CD8-positive, alpha-beta memory T cell (primary cell): ENCODE measurements around the gene REC114. TPM values are rescaled to one million over a fixed set of nuclear protein-coding genes. Genes with fewer than 3 reads are reported as not detected.

ENCODE experiments used
- CTCF ChIA-PET: fragments of 350-600 bp; sonication (Branson Sonifier 250); formaldehyde crosslinking; loops from one replicate; lab custom pipeline; 2021; ENCODE audit warnings: antibody characterized with exemption; lab: Charles Lee
- POLR2A ChIA-PET: fragments of 350-600 bp; sonication (Branson Sonifier 250); formaldehyde crosslinking; loops from one replicate; lab custom pipeline; 2021; ENCODE audit warnings: antibody characterized with exemption; lab: Charles Lee
- DNase-seq, 5 donors: peaks; one replicate each; pipeline versions ENCODE4 v3.0.0 to v3.0.0-alpha.2; 2020 to 2022; ENCODE audit warnings: mixed read lengths in 1 of 5
- H3K27ac ChIP-seq: one replicate; pipeline ENCODE4 v1.7.0; 2013; ENCODE audit warnings: low read depth, mild to moderate bottlenecking, low read length, moderate library complexity
- H3K27me3 ChIP-seq: 2 replicates; pipeline ENCODE4 v1.7.0; 2013; ENCODE audit warnings: low read length, mild to moderate bottlenecking; ENCODE audit not compliant: insufficient read depth, poor library complexity, severe bottlenecking
- H3K36me3 ChIP-seq: 2 replicates; pipeline ENCODE4 v1.7.0; 2013; ENCODE audit warnings: mild to moderate bottlenecking, low read length, moderate library complexity; ENCODE audit not compliant: insufficient read depth
- H3K4me1 ChIP-seq: 2 replicates; pipeline ENCODE4 v1.7.0; 2013; ENCODE audit warnings: mild to moderate bottlenecking, low read length, moderate library complexity; ENCODE audit not compliant: insufficient read depth
- H3K4me3 ChIP-seq: 2 replicates; pipeline ENCODE4 v1.7.0; 2013; ENCODE audit warnings: mild to moderate bottlenecking, low read length
- H3K9me3 ChIP-seq: 2 replicates; pipeline ENCODE4 v1.7.0; 2013; ENCODE audit warnings: mild to moderate bottlenecking, low read length
- H3K27ac Mint-ChIP-seq, 8 donors: one replicate each; pipeline ENCODE4 v1.8.0; 2020 to 2021; ENCODE audit warnings: mixed read lengths in 8 of 8, mild to moderate bottlenecking in 6 of 8, inconsistent platforms in 3 of 8, moderate library complexity in 3 of 8
- H3K27me3 Mint-ChIP-seq, 2 donors: one replicate each; pipeline ENCODE4 v1.8.0; 2020 to 2021; ENCODE audit warnings: mixed read lengths in 2 of 2, mild to moderate bottlenecking in 1 of 2, moderate library complexity in 1 of 2
- H3K36me3 Mint-ChIP-seq, 3 donors: one replicate each; pipeline ENCODE4 v1.8.0; 2020 to 2021; ENCODE audit warnings: mixed read lengths in 3 of 3, inconsistent platforms in 1 of 3, mild to moderate bottlenecking in 1 of 3
- H3K4me1 Mint-ChIP-seq, 3 donors: one replicate each; pipeline ENCODE4 v1.8.0; 2020 to 2021; ENCODE audit warnings: mixed read lengths in 3 of 3, inconsistent platforms in 1 of 3, mild to moderate bottlenecking in 1 of 3
- H3K4me3 Mint-ChIP-seq, 7 donors: one replicate each; pipeline ENCODE4 v1.8.0; 2020 to 2021; ENCODE audit warnings: mixed read lengths in 7 of 7, mild to moderate bottlenecking in 6 of 7, moderate library complexity in 4 of 7, inconsistent platforms in 2 of 7
- H3K9me3 Mint-ChIP-seq, 5 donors: one replicate each; pipeline ENCODE4 v1.8.0; 2020 to 2022; ENCODE audit warnings: mixed read lengths in 5 of 5, mild to moderate bottlenecking in 3 of 5, moderate library complexity in 2 of 5, inconsistent platforms in 1 of 5
- polyA plus RNA-seq: library from polyadenylated mRNA; unstranded; fragments of 300-500 nt; fragmentation: Illumina TruSeq; gene quantifications from one replicate; pipeline ENCODE4 v1.2.3, GENCODE V29; 2021
- total RNA-seq, 2 experiments: library from RNA; stranded (reverse); gene quantifications; one replicate each; pipeline ENCODE4 v1.2.3, GENCODE V29; 2021

The REC114 gene
- total and polyA plus RNA-seq, 3 experiments from 2014 or later, result not detected

- Mint-ChIP-seq H3K4me1 (peaks cover 28 to 37% (median 29%) of the 10 kb centered on the region in 3 donors), H3K27me3 (no peaks in the 10 kb centered on the region), H3K27ac (peak overlapping the region in 1 of 8 donors; percentile 8), H3K9me3 (no peaks in the 10 kb centered on the region), H3K4me3 (peak overlapping the region in 1 of 7 donors; percentile 0), H3K36me3 (peaks cover 4 to 20% (median 5%) of the 10 kb centered on the region in 3 donors)
- Histone ChIP-seq H3K27me3 (no peaks in the 10 kb centered on the region), H3K9me3 (no peaks in the 10 kb centered on the region), H3K4me3 (no peak overlapping the region), H3K4me1 (peaks cover 31% of the 10 kb centered on the region), H3K27ac (no peak overlapping the region), H3K36me3 (no peaks in the 10 kb centered on the region)
- CTCF ChIA-PET, result interaction anchor here (2.1 kb wide), 1 partner anchor 32 kb away, joined by 9 read pairs; no protein-coding TSS in a partner anchor
- DNase-seq, result no peak
- POLR2A ChIA-PET, result interaction anchor here (0.5 kb wide), 1 partner anchor 16 kb away, joined by 3 read pairs; no protein-coding TSS in a partner anchor
Observed at GRCh38 chr15:73604477-73604876, 161.5 kb downstream of the REC114 start.

- ChIA-PET CTCF (interaction anchor here (0.9 kb wide), 1 partner anchor 31 kb away, joined by 3 read pairs; no protein-coding TSS in a partner anchor), POLR2A (no interaction called here)
- H3K9me3 Mint-ChIP-seq, result no peaks in the 10 kb centered on the region
- H3K27me3 Mint-ChIP-seq, result no peaks in the 10 kb centered on the region
- H3K36me3 ChIP-seq, result no peaks in the 10 kb centered on the region
- H3K27ac ChIP-seq, result no peak overlapping the region
- H3K27ac Mint-ChIP-seq, result no peak overlapping the region
- no peaks in the 10 kb centered on the region for H3K9me3 ChIP-seq
- peaks cover 4 to 20% (median 5%) of the 10 kb centered on the region in 3 donors for H3K36me3 Mint-ChIP-seq
- no peak for DNase-seq
- H3K27me3 ChIP-seq, result no peaks in the 10 kb centered on the region
- peaks cover 31% of the 10 kb centered on the region for H3K4me1 ChIP-seq
- H3K4me3 Mint-ChIP-seq, result no peak overlapping the region
- H3K4me1 Mint-ChIP-seq, result peaks cover 32 to 41% (median 40%) of the 10 kb centered on the region in 3 donors
- H3K4me3 ChIP-seq, result no peak overlapping the region
Observed at GRCh38 chr15:73605759-73606436, 162.9 kb downstream of the REC114 start.

- H3K27ac Mint-ChIP-seq, result peak overlapping the region in 2 of 8 donors; percentile 14 to 24
- no peaks in the 10 kb centered on the region for H3K9me3 Mint-ChIP-seq
- no peaks in the 10 kb centered on the region for H3K27me3 ChIP-seq
- ChIA-PET CTCF (interaction anchor here (3.0 kb wide), 1 partner anchor 29 kb away, joined by 17 read pairs; no protein-coding TSS in a partner anchor), POLR2A (no interaction called here)
- H3K27ac ChIP-seq, result no peak overlapping the region
- no peaks in the 10 kb centered on the region for H3K9me3 ChIP-seq
- no peak for DNase-seq
- no peaks in the 10 kb centered on the region for H3K27me3 Mint-ChIP-seq
- H3K4me3 ChIP-seq, result no peak overlapping the region
- peaks cover 4 to 20% (median 5%) of the 10 kb centered on the region in 3 donors for H3K36me3 Mint-ChIP-seq
- H3K4me1 ChIP-seq, result peaks cover 21% of the 10 kb centered on the region
- no peaks in the 10 kb centered on the region for H3K36me3 ChIP-seq
- H3K4me3 Mint-ChIP-seq, result peak overlapping the region in 1 of 7 donors; percentile 29
- peaks cover 40 to 53% (median 51%) of the 10 kb centered on the region in 3 donors for H3K4me1 Mint-ChIP-seq
Observed at GRCh38 chr15:73607405-73607804, 164.4 kb downstream of the REC114 start.

GRCh38 chr15:73607843-73608242 is 164.9 kb downstream of the REC114 start:
- CTCF ChIA-PET, result interaction anchor here (3.0 kb wide), 1 partner anchor 28 kb away, joined by 17 read pairs; no protein-coding TSS in a partner anchor
- Mint-ChIP-seq H3K27me3 (no peaks in the 10 kb centered on the region), H3K4me1 (peaks cover 42 to 54% (median 53%) of the 10 kb centered on the region in 3 donors), H3K4me3 (no peak overlapping the region), H3K9me3 (no peaks in the 10 kb centered on the region), H3K36me3 (peaks cover 4 to 20% (median 5%) of the 10 kb centered on the region in 3 donors), H3K27ac (peak overlapping the region in 2 of 8 donors; percentile 1 to 14)
- no peak overlapping the region for H3K4me3 ChIP-seq
- POLR2A ChIA-PET, result no interaction called here
- H3K36me3 ChIP-seq, result no peaks in the 10 kb centered on the region
- H3K9me3 ChIP-seq, result no peaks in the 10 kb centered on the region
- DNase-seq, result no peak
- H3K27me3 ChIP-seq, result no peaks in the 10 kb centered on the region
- no peak overlapping the region for H3K27ac ChIP-seq
- H3K4me1 ChIP-seq, result peaks cover 17% of the 10 kb centered on the region

- Mint-ChIP-seq H3K27me3 (no peaks in the 10 kb centered on the region), H3K9me3 (no peaks in the 10 kb centered on the region), H3K4me1 (peaks cover 46 to 60% (median 57%) of the 10 kb centered on the region in 3 donors), H3K27ac (peak overlapping the region in 1 of 8 donors; percentile 21), H3K4me3 (no peak overlapping the region), H3K36me3 (peaks cover 4 to 17% (median 5%) of the 10 kb centered on the region in 3 donors)
- CTCF ChIA-PET, result interaction anchor here (3.0 kb wide), 1 partner anchor 28 kb away, joined by 17 read pairs; no protein-coding TSS in a partner anchor
- no peaks in the 10 kb centered on the region for H3K9me3 ChIP-seq
- peaks cover 10% of the 10 kb centered on the region for H3K4me1 ChIP-seq
- no peaks in the 10 kb centered on the region for H3K27me3 ChIP-seq
- no peak overlapping the region for H3K4me3 ChIP-seq
- POLR2A ChIA-PET, result no interaction called here
- H3K36me3 ChIP-seq, result no peaks in the 10 kb centered on the region
- no peak for DNase-seq
- no peak overlapping the region for H3K27ac ChIP-seq
Observed at GRCh38 chr15:73608475-73608874, 165.5 kb downstream of the REC114 start.

GRCh38 chr15:73608941-73609340 is 166.0 kb downstream of the REC114 start:
- peaks cover 46 to 60% (median 58%) of the 10 kb centered on the region in 3 donors for H3K4me1 Mint-ChIP-seq
- ChIA-PET CTCF (interaction anchor here (3.0 kb wide), 1 partner anchor 27 kb away, joined by 17 read pairs; no protein-coding TSS in a partner anchor), POLR2A (no interaction called here)
- H3K9me3 Mint-ChIP-seq, result no peaks in the 10 kb centered on the region
- H3K27me3 Mint-ChIP-seq, result no peaks in the 10 kb centered on the region
- no peak for DNase-seq
- H3K4me3 Mint-ChIP-seq, result no peak overlapping the region
- H3K27ac Mint-ChIP-seq, result no peak overlapping the region
- Histone ChIP-seq H3K27ac (no peak overlapping the region), H3K9me3 (no peaks in the 10 kb centered on the region), H3K4me1 (peaks cover 7% of the 10 kb centered on the region), H3K27me3 (no peaks in the 10 kb centered on the region), H3K4me3 (no peak overlapping the region), H3K36me3 (no peaks in the 10 kb centered on the region)
- H3K36me3 Mint-ChIP-seq, result peaks cover 4 to 17% (median 5%) of the 10 kb centered on the region in 3 donors

Other genes starting within 250 kb of the REC114 start
- gene HCN4, start 74.2 kb upstream of the REC114 start, total RNA-seq, result under 1 TPM; 0.02 TPM
- gene HCN4, start 74.2 kb upstream of the REC114 start, polyA plus RNA-seq, result not detected
- 10 to 100 TPM; 55.8 to 58.5 TPM for gene NPTN, start 190.2 kb downstream of the REC114 start, total RNA-seq
- 46.1 TPM for gene NPTN, start 190.2 kb downstream of the REC114 start, polyA plus RNA-seq
- gene CD276, start 241.2 kb downstream of the REC114 start, total RNA-seq, result 1 to 10 TPM; 1.9 to 2.4 TPM
- not detected for gene CD276, start 241.2 kb downstream of the REC114 start, polyA plus RNA-seq